ENCODE results near the gene KNG1. TPM values are rescaled to one million over a fixed set of nuclear protein-coding genes. Genes with fewer than 3 reads are reported as not detected.

The KNG1 gene
- total and polyA plus RNA-seq, 10 of the 15 experiments (the other 5 are each of a cell fraction or from before 2014, with no cell fraction given) = 0.21 TPM; not detected in 9

DNA sequence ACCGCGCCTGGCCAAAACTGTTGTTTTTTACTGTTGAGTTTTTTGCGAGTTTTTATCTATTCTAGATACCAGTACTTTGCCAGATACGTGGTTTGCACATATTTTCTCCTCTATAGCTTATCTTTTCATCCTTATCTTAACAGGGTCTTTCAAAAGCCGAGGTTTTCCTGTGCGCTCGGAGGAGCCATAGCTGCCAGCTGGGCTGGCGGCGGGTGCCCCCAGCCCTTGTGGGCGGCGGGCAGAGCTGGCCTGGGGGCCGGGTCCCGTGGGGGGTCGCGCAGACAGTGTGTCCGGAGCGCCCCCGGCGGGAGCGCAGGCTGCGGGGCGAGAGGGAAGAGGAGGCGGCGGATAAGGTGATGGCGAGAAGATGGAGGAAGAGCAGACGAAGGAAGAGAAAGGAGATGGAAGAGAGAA is 55.1 kb downstream of the KNG1 start:
- Histone ChIP-seq H3K27me3 (replicated peaks in 1 of 2; ENCODE audit: control insufficient read depth in 2 of 2, insufficient read depth in 2 of 2, low read length in 1 of 2) (no peaks in the 10 kb centered on the region), H3K9ac (ENCODE audit: control insufficient read depth, insufficient read depth, low read length) (peak overlapping the region; percentile 29; the same call in 1 of the 2 replicates), H3K36me3 (ENCODE audit: control insufficient read depth in 2 of 2, insufficient read depth in 2 of 2, low read length in 1 of 2) (no peaks in the 10 kb centered on the region), H3K9me3 (replicated peaks; ENCODE audit: control insufficient read depth, insufficient read depth, low read length) (no peaks in the 10 kb centered on the region), H3K79me2 (ENCODE audit: control insufficient read depth, insufficient read depth, low read length) (no peaks in the 10 kb centered on the region), H3K27ac (ENCODE audit: control insufficient read depth, insufficient read depth) (no peak overlapping the region), H4K20me1 (ENCODE audit: control insufficient read depth, insufficient read depth) (no peaks in the 10 kb centered on the region), H2AFZ (ENCODE audit: control insufficient read depth, low read depth, low read length) (peak overlapping the region; percentile 51), H3K4me1 (ENCODE audit: control insufficient read depth, insufficient read depth, low read length) (peaks cover 5% of the 10 kb centered on the region; the same call in 1 of the 2 replicates), H3K4me2 (ENCODE audit: control insufficient read depth, insufficient read depth) (peak overlapping the region; percentile 62), H3K4me3 (peak overlapping the region; percentile 67)
- RAD21 ChIA-PET (ENCODE audit: unreplicated experiment) = no interaction called here
- POLR2A ChIA-PET = interaction anchor here (0.6 to 1.3 kb wide), 2 partner anchors 10 to 554 kb away, joined by 4 to 6 read pairs; no protein-coding TSS in a partner anchor
- in situ Hi-C loops (cut with MboI) = no loop called here
- DNase-seq (ENCODE audit: low read depth, low spot score) (no peak), ATAC-seq (peak; percentile 37), FAIRE-seq (no peak)
- SMC1A ChIA-PET (ENCODE audit: uncharacterized antibody, unreplicated experiment) = interaction anchor here (1.2 kb wide), 2 partner anchors 11 to 13 kb away, joined by 3 read pairs; partner anchors contain the start of gene EIF4A2
- intact Hi-C loops (cut with micrococcal nuclease; ENCODE audit: unreplicated experiment) = no loop called here
- 8% methylated on average over 25 of the region's 26 CpGs for WGBS (ENCODE audit: insufficient coverage, insufficient replicate concordance, low lambda C conversion rate, missing lambda C conversion rate)
- CTCF ChIA-PET = interaction anchor here (0.6 to 2.1 kb wide), 6 partner anchors 10 to 367 kb away, joined by 3 to 12 read pairs (median 4); partner anchors contain the start of genes EIF4A2 and RPL39L
- BruUV-seq (replicated peaks) = no TSS peak
- TF ChIP-seq NR2F1 (conservative IDR thresholded peaks at IDR 0.05) = no peak
- TF ChIP-seq NRF1 (conservative IDR thresholded peaks at IDR 0.05; ENCODE audit: low read depth, low read length) = no peak
- TF ChIP-seq POLR2AphosphoS2 (IDR thresholded peaks at IDR 0.05; ENCODE audit: low read depth, low read length) = no peak
- no peak for TF ChIP-seq ZNF217 (IDR thresholded peaks at IDR 0.05)
- TF ChIP-seq TCF12 (IDR thresholded peaks at IDR 0.05; ENCODE audit: low read depth, low read length) = no peak
- no peak for TF ChIP-seq BCL11A (IDR thresholded peaks at IDR 0.05; ENCODE audit: low read depth, low read length)
- TF ChIP-seq, protein P1, sequence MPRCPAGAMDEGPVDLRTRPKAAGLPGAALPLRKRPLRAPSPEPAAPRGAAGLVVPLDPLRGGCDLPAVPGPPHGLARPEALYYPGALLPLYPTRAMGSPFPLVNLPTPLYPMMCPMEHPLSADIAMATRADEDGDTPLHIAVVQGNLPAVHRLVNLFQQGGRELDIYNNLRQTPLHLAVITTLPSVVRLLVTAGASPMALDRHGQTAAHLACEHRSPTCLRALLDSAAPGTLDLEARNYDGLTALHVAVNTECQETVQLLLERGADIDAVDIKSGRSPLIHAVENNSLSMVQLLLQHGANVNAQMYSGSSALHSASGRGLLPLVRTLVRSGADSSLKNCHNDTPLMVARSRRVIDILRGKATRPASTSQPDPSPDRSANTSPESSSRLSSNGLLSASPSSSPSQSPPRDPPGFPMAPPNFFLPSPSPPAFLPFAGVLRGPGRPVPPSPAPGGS (IDR thresholded peaks at IDR 0.05; ENCODE audit: borderline replicate concordance, insufficient read depth, low read depth, low read length, poor library complexity, severe bottlenecking) = no peak
- TF ChIP-seq GABPA (IDR thresholded peaks at IDR 0.05; ENCODE audit: low read depth) = no peak
- TF ChIP-seq CBX3 (IDR thresholded peaks at IDR 0.05; ENCODE audit: borderline replicate concordance, low read depth) = no peak
- TF ChIP-seq STAT1 (conservative IDR thresholded peaks at IDR 0.05) = no peak
- no peak for TF ChIP-seq TARDBP (IDR thresholded peaks at IDR 0.05; ENCODE audit: borderline replicate concordance)
- TF ChIP-seq, protein P2, sequence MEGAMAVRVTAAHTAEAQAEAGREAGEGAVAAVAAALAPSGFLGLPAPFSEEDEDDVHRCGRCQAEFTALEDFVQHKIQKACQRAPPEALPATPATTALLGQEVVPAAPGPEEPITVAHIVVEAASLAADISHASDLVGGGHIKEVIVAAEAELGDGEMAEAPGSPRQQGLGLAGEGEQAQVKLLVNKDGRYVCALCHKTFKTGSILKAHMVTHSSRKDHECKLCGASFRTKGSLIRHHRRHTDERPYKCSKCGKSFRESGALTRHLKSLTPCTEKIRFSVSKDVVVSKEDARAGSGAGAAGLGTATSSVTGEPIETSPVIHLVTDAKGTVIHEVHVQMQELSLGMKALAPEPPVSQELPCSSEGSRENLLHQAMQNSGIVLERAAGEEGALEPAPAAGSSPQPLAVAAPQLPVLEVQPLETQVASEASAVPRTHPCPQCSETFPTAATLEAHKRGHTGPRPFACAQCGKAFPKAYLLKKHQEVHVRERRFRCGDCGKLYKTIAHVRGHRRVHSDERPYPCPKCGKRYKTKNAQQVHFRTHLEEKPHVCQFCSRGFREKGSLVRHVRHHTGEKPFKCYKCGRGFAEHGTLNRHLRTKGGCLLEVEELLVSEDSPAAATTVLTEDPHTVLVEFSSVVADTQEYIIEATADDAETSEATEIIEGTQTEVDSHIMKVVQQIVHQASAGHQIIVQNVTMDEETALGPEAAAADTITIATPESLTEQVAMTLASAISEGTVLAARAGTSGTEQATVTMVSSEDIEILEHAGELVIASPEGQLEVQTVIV (IDR thresholded peaks at IDR 0.05; ENCODE audit: borderline replicate concordance, partially characterized antibody) = no peak
- no peak for TF ChIP-seq IKZF2 (IDR thresholded peaks at IDR 0.05)
- TF ChIP-seq RFX5 (IDR thresholded peaks at IDR 0.05; ENCODE audit: low read depth, low read length) = no peak
- no peak for TF ChIP-seq POLR2A (IDR thresholded peaks at IDR 0.05; ENCODE audit: low read depth, low read length)

Measured in GM12878 (cell line).